GM23338 (cell line): ENCODE data around the gene PACS2. TPM values are rescaled to one million over a fixed set of nuclear protein-coding genes. Genes with fewer than 3 reads are reported as not detected.

ENCODE experiments used
- ATAC-seq: fragments of 200-7000 bp; cut with Tn5 transposase; 3 replicates; pipeline ENCODE4 v1.9.1; 2020
- DNase-seq: peaks from one replicate; pipeline ENCODE4 v3.0.0-alpha.2; 2015; ENCODE audit warnings: low spot score
- H2AFZ ChIP-seq: fragments of 200-600 bp; sonication (generic); 2 replicates; pipeline ENCODE4 v1.8.0; 2016; ENCODE audit warnings: antibody characterized with exemption, mild to moderate bottlenecking, moderate library complexity
- H3F3A ChIP-seq: fragments of 200-600 bp; sonication (generic); replicated peaks from 2 replicates; pipeline ENCODE4 v1.8.0; 2017; ENCODE audit warnings: antibody characterized with exemption, mixed run types, low read depth
- H3K27ac ChIP-seq: fragments of 200-600 bp; sonication (generic); 2 replicates; pipeline ENCODE4 v1.6.1; 2016; ENCODE audit warnings: low read depth
- H3K27me3 ChIP-seq: fragments of 200-600 bp; sonication (generic); 2 replicates; pipeline ENCODE4 v1.8.0; 2016; ENCODE audit warnings: mild to moderate bottlenecking, mixed run types, moderate library complexity; ENCODE audit not compliant: insufficient read depth
- H3K36me3 ChIP-seq: fragments of 200-600 bp; sonication (generic); 2 replicates; pipeline ENCODE4 v1.8.0; 2016; ENCODE audit warnings: mild to moderate bottlenecking; ENCODE audit not compliant: insufficient read depth
- H3K4me1 ChIP-seq: fragments of 200-600 bp; sonication (generic); 2 replicates; pipeline ENCODE4 v1.8.0; 2016; ENCODE audit warnings: mild to moderate bottlenecking, moderate library complexity; ENCODE audit not compliant: insufficient read depth
- H3K4me2 ChIP-seq: fragments of 200-600 bp; sonication (generic); 2 replicates; pipeline ENCODE4 v1.7.1; 2017; ENCODE audit warnings: mixed run types
- H3K4me3 ChIP-seq: fragments of 200-600 bp; sonication (generic); 2 replicates; pipeline ENCODE4 v1.6.1; 2016; ENCODE audit warnings: mixed run types
- H3K79me2 ChIP-seq: fragments of 200-600 bp; sonication (generic); replicated peaks from 2 replicates; pipeline ENCODE4 v1.8.0; 2017; ENCODE audit warnings: mild to moderate bottlenecking; ENCODE audit not compliant: insufficient read depth
- H3K9me2 ChIP-seq: fragments of 200-600 bp; sonication (generic); 2 replicates; pipeline ENCODE4 v1.8.0; 2017; ENCODE audit not compliant: insufficient read depth
- H4K20me1 ChIP-seq: fragments of 200-600 bp; sonication (generic); replicated peaks from 2 replicates; pipeline ENCODE4 v1.8.0; 2017; ENCODE audit warnings: mild to moderate bottlenecking; ENCODE audit not compliant: insufficient read depth
- H3K27ac Mint-ChIP-seq: 2 replicates; pipeline ENCODE4 v1.8.0; 2020; ENCODE audit warnings: inconsistent platforms, mild to moderate bottlenecking, moderate library complexity, mixed read lengths
- H3K27me3 Mint-ChIP-seq: 3 replicates; pipeline ENCODE4 v1.8.0; 2022; ENCODE audit warnings: low read depth, mild to moderate bottlenecking, moderate library complexity, mixed read lengths, inconsistent platforms; ENCODE audit not compliant: insufficient read depth, poor library complexity
- H3K36me3 Mint-ChIP-seq: 3 replicates; pipeline ENCODE4 v1.8.0; 2021; ENCODE audit warnings: low read depth, mild to moderate bottlenecking, inconsistent platforms, moderate library complexity, mixed read lengths
- H3K4me1 Mint-ChIP-seq: 3 replicates; pipeline ENCODE4 v1.8.0; 2020; ENCODE audit warnings: mild to moderate bottlenecking, inconsistent platforms, mixed read lengths
- H3K4me3 Mint-ChIP-seq: 3 replicates; pipeline ENCODE4 v1.8.0; 2021; ENCODE audit warnings: moderate library complexity, mild to moderate bottlenecking, inconsistent platforms, mixed read lengths
- H3K9me3 Mint-ChIP-seq: 3 replicates; pipeline ENCODE4 v1.8.0; 2020; ENCODE audit warnings: moderate library complexity, mild to moderate bottlenecking, inconsistent platforms, mixed read lengths
- CTCF ChIP-seq, 2 experiments: fragments of 200-600 bp in 1 of 2; sonication (generic) in 1 of 2; conservative IDR thresholded peaks; 2 replicates each; pipeline versions ENCODE4 v1.5.1 to v1.6.1; 2016 to 2017; ENCODE audit warnings: antibody characterized with exemption in 2 of 2, low read depth in 2 of 2, mild to moderate bottlenecking in 2 of 2, moderate library complexity in 1 of 2
- ETS1 ChIP-seq: IDR thresholded peaks from 2 replicates; pipeline ENCODE4 v1.6.1; 2016; ENCODE audit warnings: antibody characterized with exemption
- EZH2phosphoT487 ChIP-seq: fragments of 200-600 bp; sonication (generic); IDR thresholded peaks from one replicate; pipeline ENCODE4 v1.8.1; 2018; ENCODE audit warnings: antibody characterized with exemption; ENCODE audit not compliant: unreplicated experiment
- JUNB ChIP-seq: IDR thresholded peaks from one replicate; pipeline ENCODE4 v1.6.1; 2016; ENCODE audit warnings: antibody characterized with exemption; ENCODE audit not compliant: unreplicated experiment
- POLR2AphosphoS5 ChIP-seq: IDR thresholded peaks from 2 replicates; pipeline ENCODE4 v1.6.1; 2016; ENCODE audit warnings: antibody characterized with exemption, low read depth
- ZNF114 ChIP-seq: fragments of 250-450 bp; sonication (Bioruptor Pico); IDR thresholded peaks from 2 replicates; pipeline ENCODE4 v1.5.0; 2020; ENCODE audit warnings: mild to moderate bottlenecking, moderate library complexity
- polyA plus RNA-seq: library from polyadenylated mRNA; unstranded; fragments of >200 nt; fragmentation: Nextera tagmentation; extraction: Ambion mirVana; gene quantifications from 2 replicates; pipeline ENCODE4 v1.2.1, GENCODE V29; 2016
- total RNA-seq: library from RNA; depleted of rRNA; stranded (reverse); fragments of >200 nt; shearing (Covaris generic); gene quantifications from 2 replicates; pipeline ENCODE4 v1.2.3, GENCODE V29; 2014

Gene PACS2
- total and polyA plus RNA-seq, 2 experiments from 2014 or later = 22.5 to 79.0 TPM

- TF ChIP-seq CTCF (conservative IDR thresholded peaks at IDR 0.05; ENCODE audit: low read depth in 2 of 2) = peak in 1 of 2 experiments; percentile 47; a peak in 3 of 4 replicates
- no peak for TF ChIP-seq ZNF114 (CRISPR knock-in tag)
Measured at GRCh38 chr14:105376521-105377440, 62.2 kb downstream of the PACS2 start (continued).

- ATAC-seq (peak; percentile 59), DNase-seq (peak; percentile 57)
- peaks cover 8% of the 10 kb centered on the region for H3K4me1 Mint-ChIP-seq
- H3K9me3 Mint-ChIP-seq = peaks cover 14% of the 10 kb centered on the region; the same call in 2 of the 3 replicates
- Histone ChIP-seq H4K20me1 (no peaks in the 10 kb centered on the region), H3K4me1 (no peaks in the 10 kb centered on the region), H3K9me2 (no peaks in the 10 kb centered on the region), H3K4me3 (no peak overlapping the region), H3K27me3 (no peaks in the 10 kb centered on the region), H3K27ac (no peak overlapping the region), H3K4me2 (no peak overlapping the region), H3F3A (no peaks in the 10 kb centered on the region), H3K36me3 (no peaks in the 10 kb centered on the region), H2AFZ (no peak overlapping the region), H3K79me2 (no peaks in the 10 kb centered on the region)
- H3K4me3 Mint-ChIP-seq = no peak overlapping the region
- H3K27me3 Mint-ChIP-seq = peaks cover 10% of the 10 kb centered on the region
- H3K27ac Mint-ChIP-seq = 0 out of 2 replicates have a peak overlapping the region, but pooled peaks have one; percentile 30
- peaks cover 17% of the 10 kb centered on the region for H3K36me3 Mint-ChIP-seq
- TF ChIP-seq EZH2phosphoT487 (no peak), CTCF (conservative IDR thresholded peaks at IDR 0.05; ENCODE audit: low read depth in 2 of 2) (peak; percentile 31 to 48; a peak in 3 of 4 replicates)
Measured at GRCh38 chr14:105377555-105378182, 63.1 kb downstream of the PACS2 start.

GRCh38 chr14:105378199-105378598 lies 63.7 kb downstream of the PACS2 start:
- Mint-ChIP-seq H3K27me3 (peaks cover 9% of the 10 kb centered on the region), H3K4me3 (no peak overlapping the region), H3K36me3 (peaks cover 17% of the 10 kb centered on the region), H3K27ac (0 out of 2 replicates have a peak overlapping the region, but pooled peaks have one; percentile 30), H3K9me3 (peaks cover 10% of the 10 kb centered on the region; the same call in 2 of the 3 replicates), H3K4me1 (peaks cover 8% of the 10 kb centered on the region)
- Histone ChIP-seq H3F3A (no peaks in the 10 kb centered on the region), H3K27ac (no peak overlapping the region), H3K27me3 (no peaks in the 10 kb centered on the region), H3K79me2 (no peaks in the 10 kb centered on the region), H3K36me3 (no peaks in the 10 kb centered on the region), H3K4me3 (no peak overlapping the region), H3K4me2 (no peak overlapping the region), H2AFZ (no peak overlapping the region), H3K9me2 (no peaks in the 10 kb centered on the region), H4K20me1 (no peaks in the 10 kb centered on the region), H3K4me1 (no peaks in the 10 kb centered on the region)
- DNase-seq (no peak), ATAC-seq (no peak)
- TF ChIP-seq POLR2AphosphoS5 = no peak
- TF ChIP-seq CTCF (conservative IDR thresholded peaks at IDR 0.05; ENCODE audit: low read depth in 2 of 2) = no peak
- TF ChIP-seq EZH2phosphoT487 = no peak
- TF ChIP-seq JUNB = no peak
- no peak for TF ChIP-seq ETS1
